Naive thymus-derived CD4-positive, alpha-beta T cell (primary cell): ENCODE results near the gene GPR171. TPM values are rescaled to one million over a fixed set of nuclear protein-coding genes. Genes with fewer than 3 reads are reported as not detected.

Experiments
- ATAC-seq: fragments of 150-1000 bp; cut with Tn5 transposase; 2 replicates; pipeline ENCODE4 v1.10.0; 2021; ENCODE audit warnings: mild to moderate bottlenecking, moderate library complexity
- CTCF ChIA-PET: fragments of 350-600 bp; sonication (Branson Sonifier 250); formaldehyde crosslinking; loops from one replicate; lab custom pipeline; 2021; ENCODE audit warnings: antibody characterized with exemption; lab: Charles Lee
- POLR2A ChIA-PET: fragments of 350-600 bp; sonication (Branson Sonifier 250); formaldehyde crosslinking; loops from one replicate; lab custom pipeline; 2021; ENCODE audit warnings: antibody characterized with exemption, inconsistent platforms; lab: Charles Lee
- DNase-seq, 9 donors: peaks; one replicate each; pipeline versions ENCODE4 v3.0.0 to v3.0.0-alpha.2; 2020 to 2022; ENCODE audit warnings: mixed read lengths in 1 of 9
- H3K27ac ChIP-seq: one replicate; pipeline ENCODE4 v1.7.0; 2013; ENCODE audit warnings: mild to moderate bottlenecking, low read depth, low read length, moderate library complexity
- H3K27me3 ChIP-seq, 2 donors: one replicate each; pipeline ENCODE4 v1.7.0; 2013; ENCODE audit warnings: low read length in 2 of 2, mild to moderate bottlenecking in 2 of 2, moderate library complexity in 2 of 2; ENCODE audit not compliant: control insufficient read depth in 2 of 2, insufficient read depth in 2 of 2
- H3K36me3 ChIP-seq, 3 experiments: 1 replicate in 2 of 3; 2 replicates in 1 of 3; pipeline ENCODE4 v1.7.0; 2013; ENCODE audit warnings: low read length in 3 of 3, mild to moderate bottlenecking in 3 of 3, moderate library complexity in 1 of 3; ENCODE audit not compliant: insufficient read depth in 3 of 3, control insufficient read depth in 2 of 3
- H3K4me1 ChIP-seq, 2 donors: one replicate each; pipeline ENCODE4 v1.7.0; 2013; ENCODE audit warnings: low read length in 2 of 2, mild to moderate bottlenecking in 2 of 2, moderate library complexity in 1 of 2; ENCODE audit not compliant: control insufficient read depth in 2 of 2, insufficient read depth in 2 of 2
- H3K4me3 ChIP-seq: 2 replicates; pipeline ENCODE4 v1.7.0; 2013; ENCODE audit warnings: mild to moderate bottlenecking, low read length
- H3K9me3 ChIP-seq, 3 experiments: 1 replicate in 2 of 3; 2 replicates in 1 of 3; pipeline ENCODE4 v1.7.0; 2013; ENCODE audit warnings: low read length in 3 of 3; ENCODE audit not compliant: control insufficient read depth in 2 of 3
- H3K27ac Mint-ChIP-seq, 9 donors: one replicate each; pipeline ENCODE4 v1.8.0; 2020 to 2022; ENCODE audit warnings: mixed read lengths in 9 of 9, mild to moderate bottlenecking in 8 of 9, moderate library complexity in 5 of 9, inconsistent platforms in 2 of 9
- H3K27me3 Mint-ChIP-seq, 5 donors: one replicate each; pipeline ENCODE4 v1.8.0; 2021 to 2022; ENCODE audit warnings: mixed read lengths in 5 of 5, mild to moderate bottlenecking in 1 of 5
- H3K36me3 Mint-ChIP-seq, 5 donors: one replicate each; pipeline ENCODE4 v1.8.0; 2020 to 2022; ENCODE audit warnings: mixed read lengths in 5 of 5, mild to moderate bottlenecking in 3 of 5, inconsistent platforms in 1 of 5
- H3K4me1 Mint-ChIP-seq, 7 donors: one replicate each; pipeline ENCODE4 v1.8.0; 2020 to 2022; ENCODE audit warnings: mixed read lengths in 7 of 7, mild to moderate bottlenecking in 3 of 7, inconsistent platforms in 1 of 7
- H3K4me3 Mint-ChIP-seq, 10 donors: one replicate each; pipeline ENCODE4 v1.8.0; 2020 to 2022; ENCODE audit warnings: mild to moderate bottlenecking in 10 of 10, mixed read lengths in 10 of 10, moderate library complexity in 6 of 10, inconsistent platforms in 2 of 10
- H3K9me3 Mint-ChIP-seq, 11 donors: one replicate each; pipeline ENCODE4 v1.8.0; 2020 to 2022; ENCODE audit warnings: mixed read lengths in 11 of 11, mild to moderate bottlenecking in 4 of 11, inconsistent platforms in 1 of 11, moderate library complexity in 1 of 11
- intact Hi-C, 2 donors: fragments of 100-400 bp; cut with micrococcal nuclease; formaldehyde crosslinking; loops; one replicate each; pipeline ENCODE4 v1.15.1; 2023
- polyA plus RNA-seq, 2 donors: library from polyadenylated mRNA; unstranded; fragments of 300-500 nt; fragmentation: Illumina TruSeq; gene quantifications; one replicate each; pipeline ENCODE4 v1.2.3, GENCODE V29; 2021
- total RNA-seq, 6 experiments: library from RNA in 5 of 6; stranded (reverse) in 5 of 6; gene quantifications; 1 replicate in 5 of 6; 2 replicates in 1 of 6; pipeline ENCODE4 v1.2.3 and lab custom pipeline; 2021 to 2026

GPR171 gene
- total and polyA plus RNA-seq, 7 experiments from 2014 or later, result 16.0 to 251 (median 65.5) TPM

- ATAC-seq (no peak), DNase-seq (no peak)
- H3K4me3 ChIP-seq, result no peak overlapping the region
- no peak overlapping the region for H3K27ac ChIP-seq
- CTCF ChIA-PET, result interaction anchor here (0.7 kb wide), 1 partner anchor 9 kb away, joined by 4 read pairs; no protein-coding TSS in a partner anchor
- H3K9me3 ChIP-seq, result no peaks in the 10 kb centered on the region
- no peaks in the 10 kb centered on the region for H3K27me3 Mint-ChIP-seq
- H3K27ac Mint-ChIP-seq, result no peak overlapping the region
- no peak overlapping the region for H3K4me3 Mint-ChIP-seq
- peaks cover 4 to 37% (median 9%) of the 10 kb centered on the region in 5 donors for H3K36me3 Mint-ChIP-seq
- POLR2A ChIA-PET, result interaction anchor here (0.6 to 1.2 kb wide), 4 partner anchors 9 to 812 kb away, joined by 3 to 4 read pairs (median 4); no protein-coding TSS in a partner anchor
- peaks cover 0 to 6% (median 0%) of the 10 kb centered on the region in 7 donors for H3K4me1 Mint-ChIP-seq
- intact Hi-C loops, result no loop called here
- H3K27me3 ChIP-seq, result no peaks in the 10 kb centered on the region
- H3K9me3 Mint-ChIP-seq, result peaks cover 0 to 30% (median 9%) of the 10 kb centered on the region in 11 donors
- H3K4me1 ChIP-seq, result no peaks in the 10 kb centered on the region
- no peaks in the 10 kb centered on the region for H3K36me3 ChIP-seq
Measured at GRCh38 chr3:151219056-151219455, 16.0 kb upstream of the GPR171 start.

GRCh38 chr3:151218136-151218535 lies 15.1 kb upstream of the GPR171 start:
- CTCF ChIA-PET, result interaction anchor here (0.6 to 1.6 kb wide), 5 partner anchors 9 to 50 kb away, joined by 3 to 5 read pairs (median 3); no protein-coding TSS in a partner anchor
- no peaks in the 10 kb centered on the region for H3K36me3 ChIP-seq
- intact Hi-C loops, result no loop called here

GRCh38 chr3:151216641-151217607 lies 13.9 kb upstream of the GPR171 start:
- H3K4me1 ChIP-seq, result no peaks in the 10 kb centered on the region
- intact Hi-C loops, result no loop called here
- no peaks in the 10 kb centered on the region for H3K9me3 ChIP-seq
- no peak overlapping the region for H3K27ac Mint-ChIP-seq
- H3K4me1 Mint-ChIP-seq, result peaks cover 0 to 12% (median 0%) of the 10 kb centered on the region in 7 donors
- ATAC-seq (no peak), DNase-seq (no peak)
- H3K27ac ChIP-seq, result no peak overlapping the region
- no peak overlapping the region for H3K4me3 Mint-ChIP-seq
- H3K27me3 Mint-ChIP-seq, result no peaks in the 10 kb centered on the region
- peaks cover 0 to 25% (median 4%) of the 10 kb centered on the region in 5 donors for H3K36me3 Mint-ChIP-seq
- H3K9me3 Mint-ChIP-seq, result peaks cover 0 to 16% (median 5%) of the 10 kb centered on the region in 11 donors
- ChIA-PET POLR2A (interaction anchor here (0.6 to 1.6 kb wide), 4 partner anchors 16 to 1008 kb away, joined by 3 to 5 read pairs (median 3); no protein-coding TSS in a partner anchor), CTCF (interaction anchor here (1.0 to 1.6 kb wide), 6 partner anchors 9 to 49 kb away, joined by 3 to 5 read pairs (median 3); no protein-coding TSS in a partner anchor)
- no peak overlapping the region for H3K4me3 ChIP-seq
- no peaks in the 10 kb centered on the region for H3K27me3 ChIP-seq
- no peaks in the 10 kb centered on the region for H3K36me3 ChIP-seq

More at GRCh38 chr3:151218136-151218535, 15.1 kb upstream of the GPR171 start:
- no peaks in the 10 kb centered on the region for H3K9me3 ChIP-seq
- Mint-ChIP-seq H3K9me3 (peaks cover 0 to 26% (median 9%) of the 10 kb centered on the region in 11 donors), H3K4me1 (peaks cover 0 to 10% (median 0%) of the 10 kb centered on the region in 7 donors), H3K27ac (no peak overlapping the region), H3K27me3 (no peaks in the 10 kb centered on the region), H3K36me3 (peaks cover 4 to 36% (median 9%) of the 10 kb centered on the region in 5 donors), H3K4me3 (no peak overlapping the region)
- POLR2A ChIA-PET, result interaction anchor here (0.5 to 1.6 kb wide), 4 partner anchors 18 to 1006 kb away, joined by 3 to 5 read pairs (median 3); no protein-coding TSS in a partner anchor
- H3K4me3 ChIP-seq, result no peak overlapping the region
- H3K27me3 ChIP-seq, result no peaks in the 10 kb centered on the region
- no peak for DNase-seq
- ATAC-seq, result no peak
- no peak overlapping the region for H3K27ac ChIP-seq
- no peaks in the 10 kb centered on the region for H3K4me1 ChIP-seq

GRCh38 chr3:151214459-151214858 lies 11.4 kb upstream of the GPR171 start:
- peaks cover 5 to 31% (median 18%) of the 10 kb centered on the region in 7 donors for H3K4me1 Mint-ChIP-seq
- intact Hi-C loops, result no loop called here

GRCh38 chr3:151213881-151214280 lies 10.9 kb upstream of the GPR171 start:
- H3K36me3 ChIP-seq, result no peaks in the 10 kb centered on the region
- H3K27ac Mint-ChIP-seq, result no peak overlapping the region
- H3K27me3 ChIP-seq, result no peaks in the 10 kb centered on the region
- no peak overlapping the region for H3K27ac ChIP-seq
- no peak overlapping the region for H3K4me3 Mint-ChIP-seq
- intact Hi-C loops, result no loop called here
- H3K27me3 Mint-ChIP-seq, result no peaks in the 10 kb centered on the region
- H3K9me3 Mint-ChIP-seq, result peaks cover 0 to 1% (median 0%) of the 10 kb centered on the region in 11 donors
- ChIA-PET CTCF (no interaction called here), POLR2A (interaction anchor here (1.1 kb wide), 1 partner anchor 32 kb away, joined by 4 read pairs; no protein-coding TSS in a partner anchor)
- DNase-seq (no peak), ATAC-seq (no peak)
- H3K4me1 Mint-ChIP-seq, result peaks cover 8 to 36% (median 24%) of the 10 kb centered on the region in 7 donors
- H3K36me3 Mint-ChIP-seq, result peaks cover 0 to 5% (median 0%) of the 10 kb centered on the region in 5 donors
- H3K4me1 ChIP-seq, result peaks cover 7 to 19% of the 10 kb centered on the region in 2 donors
- H3K9me3 ChIP-seq, result no peaks in the 10 kb centered on the region
- no peak overlapping the region for H3K4me3 ChIP-seq

More at GRCh38 chr3:151214459-151214858, 11.4 kb upstream of the GPR171 start:
- POLR2A ChIA-PET, result interaction anchor here (0.6 kb wide), 1 partner anchor 72 kb away, joined by 3 read pairs; no protein-coding TSS in a partner anchor
- no peak overlapping the region for H3K27ac ChIP-seq
- no peaks in the 10 kb centered on the region for H3K9me3 ChIP-seq
- no peaks in the 10 kb centered on the region for H3K36me3 ChIP-seq
- DNase-seq, result no peak
- peaks cover 0 to 1% (median 0%) of the 10 kb centered on the region in 11 donors for H3K9me3 Mint-ChIP-seq
- H3K36me3 Mint-ChIP-seq, result peaks cover 0 to 10% (median 0%) of the 10 kb centered on the region in 5 donors
- H3K4me3 Mint-ChIP-seq, result no peak overlapping the region
- no peak overlapping the region for H3K4me3 ChIP-seq
- CTCF ChIA-PET, result no interaction called here
- H3K27me3 ChIP-seq, result no peaks in the 10 kb centered on the region
- H3K4me1 ChIP-seq, result peaks cover 7 to 16% of the 10 kb centered on the region in 2 donors
- H3K27me3 Mint-ChIP-seq, result no peaks in the 10 kb centered on the region
- no peak overlapping the region for H3K27ac Mint-ChIP-seq
- no peak for ATAC-seq

- Mint-ChIP-seq H3K4me1 (peaks cover 8 to 40% (median 30%) of the 10 kb centered on the region in 7 donors), H3K9me3 (peaks cover 0 to 1% (median 0%) of the 10 kb centered on the region in 11 donors), H3K27ac (no peak overlapping the region), H3K4me3 (no peak overlapping the region), H3K27me3 (no peaks in the 10 kb centered on the region), H3K36me3 (peaks cover 0 to 3% (median 0%) of the 10 kb centered on the region in 5 donors)
- ChIA-PET POLR2A (interaction anchor here (1.1 kb wide), 1 partner anchor 31 kb away, joined by 4 read pairs; no protein-coding TSS in a partner anchor), CTCF (interaction anchor here (4.0 kb wide), 1 partner anchor 13 kb away, joined by 27 read pairs; no protein-coding TSS in a partner anchor)
- ATAC-seq (no peak), DNase-seq (no peak)
- H3K9me3 ChIP-seq, result no peaks in the 10 kb centered on the region
- H3K27me3 ChIP-seq, result no peaks in the 10 kb centered on the region
- intact Hi-C loops, result no loop called here
- H3K36me3 ChIP-seq, result no peaks in the 10 kb centered on the region
- H3K27ac ChIP-seq, result no peak overlapping the region
- peaks cover 7 to 19% of the 10 kb centered on the region in 2 donors for H3K4me1 ChIP-seq
- no peak overlapping the region for H3K4me3 ChIP-seq
Measured at GRCh38 chr3:151213151-151213550, 10.1 kb upstream of the GPR171 start.
